Measurements from ENCODE around the gene KRT28.
"Not testable (repeated sequence)": the region's sequence is repeated elsewhere in the genome, so short reads cannot be mapped to it uniquely, and the experiment has no call there.

KRT28 gene

GRCh38 chr17:40818733-40819527 lies 19.2 kb upstream of the KRT28 start:
- peak; percentile 85 for DNase-seq

- no peak for DNase-seq
These were observed 18.6 kb upstream of the KRT28 start for GRCh38 chr17:40818343-40818732.

- DNase-seq = no peak
These were observed 17.4 kb upstream of the KRT28 start for GRCh38 chr17:40817103-40817682.

- no peak for DNase-seq
These were observed 16.8 kb upstream of the KRT28 start for GRCh38 chr17:40816569-40816968.

- DNase-seq = no peak
These were observed 15.6 kb upstream of the KRT28 start for GRCh38 chr17:40815381-40815780.

- DNase-seq = not testable (repeated sequence)
These were observed 14.9 kb upstream of the KRT28 start for GRCh38 chr17:40814657-40815056.

- no peak for DNase-seq
These were observed 14.0 kb upstream of the KRT28 start for GRCh38 chr17:40813804-40814203.

- DNase-seq = no peak
These were observed 12.9 kb upstream of the KRT28 start for GRCh38 chr17:40812639-40813038.

GRCh38 chr17:40810494-40810893 lies 10.7 kb upstream of the KRT28 start:
- DNase-seq = peak; percentile 67

DNA sequence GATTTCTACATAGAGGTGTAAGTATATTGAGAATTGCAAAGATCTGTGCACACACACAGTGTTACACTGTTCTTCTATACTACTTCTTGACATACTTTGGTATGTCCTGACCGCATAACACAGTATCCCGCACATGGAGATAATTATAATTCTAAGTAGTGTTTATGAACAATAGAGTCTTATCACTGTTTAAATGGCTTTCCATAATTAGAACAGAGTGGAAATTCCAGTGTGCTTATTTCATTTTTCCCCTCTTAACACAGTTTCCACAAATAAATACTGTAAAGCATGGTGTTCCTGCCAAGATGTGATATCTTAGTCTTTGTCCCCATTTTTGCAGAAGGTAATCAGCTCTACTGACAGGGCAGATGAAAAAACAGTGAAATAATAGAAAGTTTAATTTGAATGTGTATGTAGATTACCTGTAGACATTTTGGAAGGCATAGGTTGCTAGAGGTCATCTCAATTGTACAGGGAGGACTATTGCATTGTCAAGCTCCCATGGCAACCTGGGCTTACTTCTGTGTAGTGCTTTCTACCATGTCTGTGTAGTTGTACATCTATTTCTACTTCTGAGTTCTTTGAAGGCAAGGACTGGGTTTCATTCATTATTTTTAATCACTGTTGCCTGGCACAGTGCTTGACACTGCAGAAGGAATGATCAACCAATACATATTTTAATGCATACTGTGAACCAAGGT lies 10.1 kb upstream of the KRT28 start:
- peak; percentile 74 for DNase-seq

- no peak for DNase-seq
These were observed 6.4 kb upstream of the KRT28 start for GRCh38 chr17:40806131-40806530.

- DNase-seq = peak; percentile 66
These were observed 3.9 kb upstream of the KRT28 start for GRCh38 chr17:40803617-40804082.

DNA sequence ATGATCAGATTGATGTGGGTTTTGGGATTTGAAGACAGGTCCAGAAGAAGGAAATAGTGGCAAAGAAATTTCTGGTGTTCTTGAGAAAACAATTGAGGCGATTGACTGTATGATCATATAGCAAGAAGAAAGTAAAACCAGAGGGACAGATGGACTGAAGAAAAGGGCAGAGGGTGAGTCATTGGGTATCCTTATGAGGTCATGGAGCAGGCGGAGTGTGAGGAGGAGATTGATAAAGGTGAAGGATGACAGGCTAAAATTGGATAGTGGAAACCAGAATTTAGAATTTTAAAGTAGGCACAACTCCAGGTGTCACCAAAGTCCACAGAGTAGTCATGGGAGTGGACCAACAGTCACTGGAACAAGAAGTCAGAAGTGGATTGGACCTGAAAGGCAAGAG lies 1.4 kb upstream of the KRT28 start:
- no peak for DNase-seq

GRCh38 chr17:40800381-40800780 lies 622 bp upstream of the KRT28 start:
- DNase-seq = no peak

DNA sequence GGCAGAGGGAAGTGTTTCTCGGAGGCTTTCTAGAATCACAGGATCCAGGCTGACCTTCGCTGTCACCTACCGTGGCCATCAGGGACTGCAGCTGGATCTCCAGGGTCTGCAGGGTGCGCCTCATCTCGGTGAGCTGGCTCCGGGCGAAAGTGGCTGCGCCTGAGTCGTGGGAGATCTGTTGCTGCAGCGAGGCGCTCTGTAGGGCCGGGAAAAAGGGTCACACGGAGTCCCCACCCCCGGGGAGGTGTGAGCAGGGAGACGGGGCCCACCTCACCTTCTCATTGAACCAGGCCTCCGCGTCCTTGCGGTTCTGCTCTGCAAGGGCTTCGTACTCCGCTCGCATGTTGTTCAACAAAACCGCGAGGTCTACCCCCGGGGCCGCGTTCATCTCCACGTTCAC lies 2.9 kb downstream of the KRT28 start:
- no peak for DNase-seq

- no peak for DNase-seq
These were observed 4.6 kb downstream of the KRT28 start for GRCh38 chr17:40795019-40795667.

DNA sequence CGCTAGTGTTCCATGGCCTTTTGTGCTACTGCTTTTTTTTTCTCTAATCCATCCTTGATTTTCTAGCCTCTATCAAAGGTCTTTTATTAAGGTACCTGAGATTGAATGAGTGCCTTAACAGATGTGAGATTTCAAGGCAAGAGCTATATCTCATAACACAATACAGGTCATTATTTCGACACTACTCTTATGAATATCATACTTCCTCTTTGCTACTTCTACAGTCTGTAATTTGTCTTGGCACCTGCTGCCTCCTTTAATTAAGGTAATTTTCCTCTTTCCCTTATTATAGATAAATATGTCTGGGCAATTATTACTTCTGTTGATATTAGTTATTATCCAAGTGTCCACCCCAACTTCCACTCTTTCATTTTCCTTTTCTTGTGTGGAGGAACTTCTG lies 5.3 kb downstream of the KRT28 start:
- no peak for DNase-seq

DNA sequence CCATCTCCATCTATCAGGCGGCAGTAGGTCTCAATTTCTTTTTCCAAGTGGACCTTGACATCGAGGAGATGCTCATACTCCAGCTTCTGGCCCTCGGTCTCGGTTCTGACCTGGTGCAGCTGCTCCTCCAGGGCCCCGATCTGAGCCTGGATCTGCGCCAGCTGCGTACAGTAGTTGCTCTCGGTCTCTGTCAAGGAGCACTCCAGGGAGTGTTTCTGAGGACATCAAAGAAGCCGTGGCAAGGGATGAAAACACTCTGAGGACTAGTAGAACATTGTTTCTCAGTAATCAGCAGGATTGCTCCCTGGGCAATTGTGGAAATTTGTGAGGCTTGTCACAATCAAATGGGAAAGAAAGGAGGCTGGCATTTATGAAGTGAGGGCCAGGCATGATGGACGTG lies 5.9 kb downstream of the KRT28 start:
- DNase-seq = no peak

- peak; percentile 20 for DNase-seq
These were observed 7.8 kb downstream of the KRT28 start for GRCh38 chr17:40791787-40792436.

- DNase-seq = peak; percentile 13
These were observed 8.6 kb downstream of the KRT28 start for GRCh38 chr17:40791111-40791510.

GRCh38 chr17:40782450-40782849 lies 17.3 kb downstream of the KRT28 start, which contains the start of gene KRT27:
TSS of gene KRT27 (minus strand) at chr17:40782550. CDS start at chr17:40782493, 57 bp downstream.
- no peak for DNase-seq

GRCh38 chr17:40779181-40779909 lies 20.4 kb downstream of the KRT28 start:
- DNase-seq = no peak

All from fibroblast of skin of right quadriceps (primary cell).